Fibroblast of mammary gland (primary cell): Measurements from ENCODE around the gene MTM1.

Experiments
- DNase-seq: peaks from one replicate; pipeline ENCODE4 v3.0.0-alpha.2; 2010; ENCODE audit warnings: low read depth
- H3K4me3 ChIP-seq: 2 replicates; pipeline ENCODE4 v1.5.1; 2011; ENCODE audit warnings: low read depth, mild to moderate bottlenecking, low read length, moderate library complexity; ENCODE audit not compliant: control insufficient read depth
- TF ChIP-seq, protein P1 (sequence below): conservative IDR thresholded peaks from 2 replicates; pipeline ENCODE4 v1.5.1; 2011; ENCODE audit warnings: low read depth, low read length, inconsistent platforms; ENCODE audit not compliant: control insufficient read depth, insufficient read depth

MTM1 gene

DNA sequence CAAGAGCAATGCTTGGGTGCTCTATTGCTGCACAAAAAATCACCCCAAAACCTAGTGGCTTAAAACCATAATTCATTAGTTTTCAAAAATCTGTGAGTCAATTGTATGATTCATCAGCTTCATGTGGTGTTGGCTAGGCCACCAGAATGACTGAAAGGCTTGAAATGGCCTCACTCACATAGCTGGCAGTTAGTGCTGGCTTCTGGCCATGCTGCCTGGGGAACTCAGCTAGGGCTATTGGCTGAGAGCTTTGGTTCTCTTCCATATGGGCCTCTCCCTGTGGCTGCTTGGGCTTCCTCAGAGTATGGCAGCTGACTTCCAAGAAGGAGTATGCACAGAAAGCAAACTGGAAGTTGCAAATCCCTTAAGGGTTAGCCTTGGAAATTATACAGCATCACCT, 121.7 kb downstream of the MTM1 start:
- TF ChIP-seq, protein P1, sequence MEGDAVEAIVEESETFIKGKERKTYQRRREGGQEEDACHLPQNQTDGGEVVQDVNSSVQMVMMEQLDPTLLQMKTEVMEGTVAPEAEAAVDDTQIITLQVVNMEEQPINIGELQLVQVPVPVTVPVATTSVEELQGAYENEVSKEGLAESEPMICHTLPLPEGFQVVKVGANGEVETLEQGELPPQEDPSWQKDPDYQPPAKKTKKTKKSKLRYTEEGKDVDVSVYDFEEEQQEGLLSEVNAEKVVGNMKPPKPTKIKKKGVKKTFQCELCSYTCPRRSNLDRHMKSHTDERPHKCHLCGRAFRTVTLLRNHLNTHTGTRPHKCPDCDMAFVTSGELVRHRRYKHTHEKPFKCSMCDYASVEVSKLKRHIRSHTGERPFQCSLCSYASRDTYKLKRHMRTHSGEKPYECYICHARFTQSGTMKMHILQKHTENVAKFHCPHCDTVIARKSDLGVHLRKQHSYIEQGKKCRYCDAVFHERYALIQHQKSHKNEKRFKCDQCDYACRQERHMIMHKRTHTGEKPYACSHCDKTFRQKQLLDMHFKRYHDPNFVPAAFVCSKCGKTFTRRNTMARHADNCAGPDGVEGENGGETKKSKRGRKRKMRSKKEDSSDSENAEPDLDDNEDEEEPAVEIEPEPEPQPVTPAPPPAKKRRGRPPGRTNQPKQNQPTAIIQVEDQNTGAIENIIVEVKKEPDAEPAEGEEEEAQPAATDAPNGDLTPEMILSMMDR, result no peak
- peak; percentile 97 for DNase-seq
- no peak overlapping the region for H3K4me3 ChIP-seq

DNA sequence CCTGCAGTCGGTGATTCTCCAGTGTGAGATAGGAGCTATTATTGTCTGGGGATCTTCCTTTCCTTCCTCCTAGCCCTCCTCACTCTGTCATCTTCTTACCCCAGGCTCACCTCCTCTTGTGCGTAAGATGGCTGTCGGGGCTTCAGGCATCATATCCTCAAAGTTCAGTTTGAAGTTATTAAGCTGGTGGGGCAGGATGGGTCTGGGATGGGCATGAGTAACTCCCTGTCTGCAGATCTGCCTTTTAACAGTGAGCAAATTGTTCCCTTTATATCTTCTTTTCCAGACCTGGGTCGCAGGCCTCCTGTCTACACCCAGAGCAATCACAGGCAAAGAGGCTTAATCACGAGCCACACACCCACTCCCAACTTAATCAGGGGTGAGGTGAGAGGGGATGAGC, 123.9 kb downstream of the MTM1 start:
- peak overlapping the region; percentile 58 for H3K4me3 ChIP-seq
- TF ChIP-seq, protein P1, result no peak
- no peak for DNase-seq

DNA sequence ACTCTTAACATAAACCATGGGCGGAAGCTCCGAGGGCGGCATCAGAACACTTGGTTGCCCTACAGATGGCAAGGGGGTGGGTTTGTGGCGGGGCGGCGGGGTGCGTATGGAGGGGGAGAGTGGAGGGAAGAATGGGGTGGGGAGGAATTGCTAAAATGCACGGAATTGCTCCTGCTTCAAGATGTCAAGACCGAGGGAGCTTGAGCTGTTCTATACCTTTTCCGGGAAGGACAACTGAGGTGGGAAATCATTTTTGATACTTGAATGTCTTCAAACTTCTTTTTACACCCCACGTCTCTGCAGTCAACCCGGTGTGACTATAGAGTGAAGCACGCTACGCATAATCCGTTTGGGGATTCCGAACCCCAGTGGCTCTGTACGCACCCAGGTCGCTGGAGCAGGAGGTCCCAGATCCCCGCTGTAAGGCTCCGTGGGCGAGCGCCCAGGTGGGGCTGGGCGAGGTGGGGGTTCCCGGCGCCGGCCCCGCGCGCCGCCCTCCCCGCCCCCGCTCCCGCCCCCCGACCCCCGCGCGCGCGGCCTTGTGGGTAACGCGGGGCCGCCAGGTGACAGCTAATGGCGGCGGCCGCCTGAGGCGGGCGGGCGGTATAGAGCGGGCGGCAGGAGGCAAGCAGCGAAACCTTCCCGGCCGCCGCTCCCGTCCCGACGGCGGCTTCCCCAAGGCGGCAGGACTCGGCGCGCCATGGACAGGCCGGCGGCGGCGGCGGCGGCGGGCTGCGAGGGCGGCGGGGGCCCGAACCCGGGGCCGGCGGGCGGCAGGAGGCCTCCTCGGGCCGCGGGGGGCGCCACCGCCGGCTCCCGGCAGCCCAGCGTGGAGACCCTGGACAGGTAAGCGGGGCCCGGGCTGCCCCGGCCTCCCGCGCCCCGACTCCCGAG, 124.7 kb downstream of the MTM1 start, which contains the start of gene MTMR1:
Gene MTMR1 (plus strand): TSS at position 566 of the 894 bp plus-strand sequence. CDS start 135 bp downstream, at position 701.
- DNase-seq, result no peak
- TF ChIP-seq, protein P1, result no peak
- H3K4me3 ChIP-seq, result peak within 1 kb of the TSS; percentile 58

DNA sequence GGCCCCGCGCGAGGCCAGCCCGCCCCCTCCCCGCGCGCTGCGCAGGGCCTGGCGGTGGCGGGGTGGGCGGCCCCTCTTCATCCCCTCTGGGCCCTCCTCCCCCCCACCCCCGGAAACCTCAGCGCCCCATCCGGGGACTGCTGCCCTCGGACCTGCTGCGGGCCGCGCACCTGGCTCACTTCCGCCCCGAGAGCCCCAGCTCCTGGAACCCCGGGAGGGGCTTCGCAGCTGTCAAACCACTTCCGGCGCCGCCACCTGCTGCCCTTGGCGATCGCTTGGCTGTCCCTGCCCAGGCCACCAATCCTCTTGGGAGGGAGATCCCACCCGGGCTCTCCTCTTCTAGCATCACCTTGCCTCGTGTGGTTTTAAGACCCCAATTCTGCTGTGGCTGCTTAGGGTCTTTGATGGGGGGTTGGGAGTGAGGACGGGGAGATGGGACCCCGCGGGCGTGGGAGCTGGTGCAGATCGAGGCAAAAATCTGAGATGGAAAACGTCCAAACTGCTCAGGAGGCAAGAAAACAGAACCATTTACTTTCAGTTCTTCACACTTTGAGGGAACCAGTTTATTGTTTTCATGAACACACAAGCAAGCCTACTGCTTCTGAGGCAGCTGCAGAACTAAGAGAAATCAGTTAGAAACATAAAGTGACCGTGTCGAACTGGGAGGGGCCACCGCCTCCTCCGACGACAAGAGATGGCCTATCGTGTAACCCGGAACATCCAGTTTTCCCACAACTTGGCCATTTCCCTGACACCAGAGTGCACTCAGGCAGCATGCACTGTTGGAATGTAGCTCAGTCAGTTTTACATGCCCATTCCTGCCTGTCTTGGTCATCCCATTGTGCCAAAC, 125.5 kb downstream of the MTM1 start:
- DNase-seq, result peak; percentile 54
- TF ChIP-seq, protein P1, result no peak

DNA sequence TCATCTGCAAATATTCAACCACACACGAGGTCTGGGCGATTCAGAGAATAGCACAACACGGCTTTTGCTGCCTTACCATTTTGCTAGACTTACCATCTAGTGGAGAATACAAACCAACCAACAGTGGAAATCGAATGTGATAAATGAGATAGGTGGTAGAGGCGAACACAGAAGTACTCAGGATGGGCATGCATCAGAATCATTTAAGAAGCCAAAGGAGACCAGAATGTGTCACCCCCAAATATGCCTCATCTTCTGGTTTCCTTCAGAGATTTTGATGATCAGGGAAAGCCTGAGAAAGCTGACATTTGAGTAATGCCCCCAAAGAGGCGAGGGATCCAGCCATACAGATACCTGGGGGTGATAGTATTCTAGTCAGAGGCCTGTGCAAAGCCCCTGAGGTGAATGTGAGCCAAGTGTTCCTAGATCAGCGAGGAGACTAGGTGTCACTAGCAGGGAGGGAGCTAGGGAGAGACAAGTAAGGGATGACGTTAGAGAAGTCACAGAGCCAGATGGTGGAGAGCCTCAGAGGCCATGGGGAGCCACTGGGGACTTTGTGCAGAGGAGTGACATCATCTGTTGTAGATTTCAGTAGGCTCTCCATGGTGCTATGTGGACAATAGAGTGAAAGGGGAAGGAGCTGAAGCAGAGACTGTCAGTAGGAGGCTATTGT, 126.5 kb downstream of the MTM1 start:
- DNase-seq, result peak; percentile 23
- no peak overlapping the region for H3K4me3 ChIP-seq

More for the DNA sequence above, 125.5 kb downstream of the MTM1 start:
- H3K4me3 ChIP-seq, result peak overlapping the region; percentile 55

DNA sequence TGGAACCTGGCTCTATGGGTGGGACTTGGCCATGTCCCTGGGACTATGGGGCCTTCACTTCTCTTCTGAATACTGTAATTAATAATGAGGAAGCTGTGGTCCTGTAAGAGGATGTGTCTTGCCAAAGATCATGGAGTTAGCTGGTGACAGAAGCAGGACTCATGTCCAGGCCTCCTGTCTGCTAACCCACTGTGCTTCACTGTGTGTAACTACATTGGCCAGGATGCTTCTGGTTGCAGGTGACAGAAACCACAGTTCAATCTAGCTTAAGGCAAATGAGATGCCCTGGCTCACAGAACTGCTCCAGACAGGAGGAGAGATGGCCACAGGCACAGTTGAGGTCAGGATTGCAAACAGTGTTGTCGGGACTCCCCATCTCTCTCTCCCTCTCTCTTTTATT, 127.9 kb downstream of the MTM1 start:
- DNase-seq, result no peak
- TF ChIP-seq, protein P1, result no peak
- H3K4me3 ChIP-seq, result no peak overlapping the region

More for the DNA sequence above, 126.5 kb downstream of the MTM1 start:
- TF ChIP-seq, protein P1, result no peak
